Pons (tissue), 1 donor: ENCODE results near the gene NIT1.
A peak's percentile ranks its signal among the peaks of the same experiment; 100 is the strongest.

Experiments
- DNase-seq: peaks from one replicate; pipeline ENCODE4 v3.0.0-alpha.2; 2016; ENCODE audit warnings: low spot score

Gene NIT1

GRCh38 chr1:161153682-161154337 lies 35.9 kb downstream of the NIT1 start, which contains the start of gene UFC1:
Gene UFC1, plus strand, starts transcription at chr1:161153978. Its CDS starts 20 bp downstream, at chr1:161153998.
- peak; percentile 94 for DNase-seq

DNA sequence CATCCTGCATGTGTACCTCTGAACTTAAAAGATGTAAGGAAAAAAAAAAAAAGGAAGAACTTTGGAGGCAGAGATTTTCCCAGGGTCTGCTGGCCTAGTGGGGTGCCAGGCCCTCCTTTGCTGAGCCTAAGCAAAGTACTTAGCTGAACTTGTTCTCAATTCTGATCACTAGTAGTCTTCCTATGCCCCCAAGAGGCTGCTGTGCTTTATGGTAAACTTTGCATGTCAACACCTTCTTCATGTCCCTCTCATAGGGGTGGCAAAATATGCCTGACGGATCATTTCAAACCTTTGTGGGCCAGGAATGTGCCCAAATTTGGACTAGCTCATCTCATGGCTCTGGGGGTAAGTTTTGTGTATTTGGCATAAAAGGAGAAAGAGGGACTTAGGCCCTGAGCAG lies 40.0 kb downstream of the NIT1 start:
- no peak for DNase-seq

DNA sequence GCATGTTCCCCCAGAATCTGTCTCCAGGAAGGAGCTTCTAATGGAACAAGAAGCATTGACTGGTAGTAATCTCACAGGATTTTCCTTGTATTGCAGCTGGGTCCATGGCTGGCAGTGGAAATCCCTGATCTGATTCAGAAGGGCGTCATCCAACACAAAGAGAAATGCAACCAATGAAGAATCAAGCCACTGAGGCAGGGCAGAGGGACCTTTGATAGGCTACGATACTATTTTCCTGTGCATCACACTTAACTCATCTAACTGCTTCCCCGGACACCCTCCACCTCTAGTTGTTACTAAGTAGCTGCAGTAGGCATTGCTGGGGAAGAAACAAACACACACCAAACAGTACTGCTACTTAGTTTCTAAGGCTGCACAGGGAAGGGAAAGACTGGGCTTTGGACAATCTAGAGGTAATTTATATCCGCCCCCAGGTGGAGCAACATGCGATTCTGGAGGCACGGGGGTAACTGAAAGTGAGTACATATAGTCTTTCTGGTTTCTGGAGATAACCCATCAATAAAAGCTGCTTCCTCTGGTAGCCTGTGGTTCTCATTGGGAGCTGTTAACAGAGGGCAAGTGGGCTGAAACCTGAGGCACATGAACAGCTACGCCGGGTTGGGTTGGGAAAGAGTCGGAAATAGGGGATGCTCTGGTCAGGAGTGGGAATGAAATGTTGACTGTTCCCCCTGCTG lies 40.6 kb downstream of the NIT1 start:
- DNase-seq, result no peak

- DNase-seq, result peak; percentile 94
These were observed 41.4 kb downstream of the NIT1 start, which contains the start of gene USP21 for GRCh38 chr1:161159087-161159912. Gene USP21, plus strand, starts transcription at chr1:161159500. Its CDS starts 1,141 bp downstream, at chr1:161160641.

- DNase-seq, result no peak
These were observed 42.0 kb downstream of the NIT1 start for GRCh38 chr1:161159913-161160243.

GRCh38 chr1:161160671-161161145 lies 42.8 kb downstream of the NIT1 start:
- no peak for DNase-seq

DNA sequence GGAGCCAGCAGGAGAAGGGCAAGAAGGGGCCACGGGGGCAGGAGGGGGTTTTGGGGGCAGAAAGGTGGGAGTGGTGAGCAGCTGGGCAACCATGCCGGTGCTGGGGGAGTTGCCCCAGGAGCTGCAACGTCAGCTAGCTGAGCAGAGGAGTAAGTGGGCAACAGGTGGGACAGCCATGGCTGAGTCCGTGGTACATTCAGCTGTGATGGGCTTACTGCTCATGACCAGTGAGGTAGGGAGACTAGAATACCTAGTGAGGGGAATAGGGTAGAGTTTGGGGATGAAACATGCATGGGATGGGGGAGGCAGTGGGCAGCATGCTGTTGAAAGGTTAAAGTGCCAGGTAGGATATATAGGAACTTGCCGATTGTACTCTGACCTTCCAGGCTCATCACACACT lies 43.7 kb downstream of the NIT1 start:
- DNase-seq, result no peak

DNA sequence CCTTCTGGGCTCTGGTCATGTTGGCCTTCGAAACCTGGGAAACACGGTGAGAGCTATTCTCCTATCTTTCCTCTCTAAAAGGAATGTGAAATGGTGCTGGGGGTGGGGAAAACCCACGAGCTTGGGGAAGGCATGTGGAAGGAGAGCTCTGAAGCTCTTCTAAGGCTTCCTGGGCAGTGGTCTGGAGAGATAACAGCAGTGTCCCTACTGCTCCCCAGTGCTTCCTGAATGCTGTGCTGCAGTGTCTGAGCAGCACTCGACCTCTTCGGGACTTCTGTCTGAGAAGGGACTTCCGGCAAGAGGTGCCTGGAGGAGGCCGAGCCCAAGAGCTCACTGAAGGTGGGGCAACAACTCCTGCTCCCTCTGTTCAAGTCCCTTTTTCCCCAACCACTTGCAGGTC lies 44.1 kb downstream of the NIT1 start:
- no peak for DNase-seq

- no peak for DNase-seq
These were observed 44.9 kb downstream of the NIT1 start for GRCh38 chr1:161162806-161163205.

DNA sequence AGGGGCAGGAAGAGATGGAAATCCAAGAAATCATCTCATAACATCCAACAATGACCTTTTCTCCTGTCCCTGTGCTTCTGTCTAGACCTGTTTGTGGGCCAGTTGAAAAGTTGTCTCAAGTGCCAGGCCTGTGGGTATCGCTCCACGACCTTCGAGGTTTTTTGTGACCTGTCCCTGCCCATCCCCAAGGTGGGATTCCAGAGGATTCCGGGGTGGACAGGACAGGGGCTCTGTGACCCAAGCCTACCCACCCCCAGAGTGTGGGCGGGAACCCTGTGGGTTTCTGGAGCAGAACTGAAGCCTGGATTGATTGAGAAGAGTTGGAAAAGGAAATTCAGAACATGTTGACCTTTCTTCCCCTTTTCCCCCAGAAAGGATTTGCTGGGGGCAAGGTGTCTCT lies 45.9 kb downstream of the NIT1 start:
- DNase-seq, result no peak

- DNase-seq, result no peak
These were observed 47.2 kb downstream of the NIT1 start for GRCh38 chr1:161164901-161165610.

- DNase-seq, result peak; percentile 99
These were observed 48.1 kb downstream of the NIT1 start, which contains the start of gene PPOX for GRCh38 chr1:161165742-161166668. Gene PPOX, plus strand, starts transcription at chr1:161166426. Its CDS starts 422 bp downstream, at chr1:161166848.

GRCh38 chr1:161166669-161167548 lies 49.0 kb downstream of the NIT1 start:
- no peak for DNase-seq

GRCh38 chr1:161168906-161169305 lies 51.0 kb downstream of the NIT1 start:
- no peak for DNase-seq
